IPS-18a (cell line): ENCODE measurements around the gene INTS1.
"Not testable (repeated sequence)": the region's sequence is repeated elsewhere in the genome, so short reads cannot be mapped to it uniquely, and the experiment has no call there.

Experiments used
- H3K27ac ChIP-seq: one replicate; pipeline ENCODE4 v1.5.1; 2013; ENCODE audit warnings: low read length
- H3K27me3 ChIP-seq: one replicate; pipeline ENCODE4 v1.6.1; 2013; ENCODE audit warnings: mild to moderate bottlenecking, low read length; ENCODE audit not compliant: control insufficient read depth, insufficient read depth
- H3K36me3 ChIP-seq: one replicate; pipeline ENCODE4 v1.6.1; 2013; ENCODE audit warnings: low read depth, low read length; ENCODE audit not compliant: control insufficient read depth
- H3K4me1 ChIP-seq: one replicate; pipeline ENCODE4 v1.6.1; 2013; ENCODE audit warnings: low read depth, low read length; ENCODE audit not compliant: control insufficient read depth
- H3K4me3 ChIP-seq: one replicate; pipeline ENCODE4 v1.5.1; 2013; ENCODE audit warnings: low read length
- H3K9ac ChIP-seq: one replicate; pipeline ENCODE4 v1.6.1; 2013; ENCODE audit warnings: mild to moderate bottlenecking, low read length, moderate library complexity
- H3K9me3 ChIP-seq: one replicate; pipeline ENCODE4 v1.6.1; 2013; ENCODE audit warnings: low read depth, low read length; ENCODE audit not compliant: control insufficient read depth

INTS1 gene

GRCh38 chr7:1450987-1451386, 53.2 kb downstream of the INTS1 start:
- Histone ChIP-seq H3K9ac (no peak overlapping the region), H3K4me1 (no peaks in the 10 kb centered on the region), H3K9me3 (no peaks in the 10 kb centered on the region), H3K27ac (no peak overlapping the region), H3K4me3 (no peak overlapping the region), H3K27me3 (no peaks in the 10 kb centered on the region), H3K36me3 (no peaks in the 10 kb centered on the region)

GRCh38 chr7:1450431-1450830, 53.8 kb downstream of the INTS1 start:
- Histone ChIP-seq H3K9ac (no peak overlapping the region), H3K27ac (no peak overlapping the region), H3K27me3 (no peaks in the 10 kb centered on the region), H3K36me3 (no peaks in the 10 kb centered on the region), H3K4me3 (no peak overlapping the region), H3K9me3 (no peaks in the 10 kb centered on the region), H3K4me1 (no peaks in the 10 kb centered on the region)

GRCh38 chr7:1449951-1450350, 54.2 kb downstream of the INTS1 start:
- Histone ChIP-seq H3K27me3 (no peaks in the 10 kb centered on the region), H3K4me3 (no peak overlapping the region), H3K27ac (no peak overlapping the region)

GRCh38 chr7:1449501-1449900, 54.7 kb downstream of the INTS1 start:
- Histone ChIP-seq H3K4me3 (no peak overlapping the region), H3K9me3 (no peaks in the 10 kb centered on the region), H3K27ac (no peak overlapping the region), H3K36me3 (no peaks in the 10 kb centered on the region), H3K9ac (no peak overlapping the region), H3K27me3 (no peaks in the 10 kb centered on the region), H3K4me1 (no peaks in the 10 kb centered on the region)

More at GRCh38 chr7:1449951-1450350, 54.2 kb downstream of the INTS1 start:
- no peaks in the 10 kb centered on the region for H3K36me3 ChIP-seq
- H3K4me1 ChIP-seq = no peaks in the 10 kb centered on the region
- H3K9ac ChIP-seq = no peak overlapping the region
- no peaks in the 10 kb centered on the region for H3K9me3 ChIP-seq

- no peak overlapping the region for H3K9ac ChIP-seq
- H3K27ac ChIP-seq = no peak overlapping the region
- H3K4me1 ChIP-seq = no peaks in the 10 kb centered on the region
- no peaks in the 10 kb centered on the region for H3K36me3 ChIP-seq
- H3K27me3 ChIP-seq = no peaks in the 10 kb centered on the region
- no peaks in the 10 kb centered on the region for H3K9me3 ChIP-seq
- no peak overlapping the region for H3K4me3 ChIP-seq
Observed at GRCh38 chr7:1448958-1449357, 55.2 kb downstream of the INTS1 start.

GRCh38 chr7:1447551-1448244, 56.5 kb downstream of the INTS1 start:
- Histone ChIP-seq H3K27me3 (no peaks in the 10 kb centered on the region), H3K27ac (no peak overlapping the region), H3K9me3 (no peaks in the 10 kb centered on the region), H3K9ac (no peak overlapping the region), H3K4me3 (no peak overlapping the region), H3K4me1 (no peaks in the 10 kb centered on the region), H3K36me3 (no peaks in the 10 kb centered on the region)

- H3K9ac ChIP-seq = no peak overlapping the region
- H3K4me3 ChIP-seq = no peak overlapping the region
- H3K36me3 ChIP-seq = no peaks in the 10 kb centered on the region
- H3K27ac ChIP-seq = no peak overlapping the region
- H3K4me1 ChIP-seq = no peaks in the 10 kb centered on the region
- no peaks in the 10 kb centered on the region for H3K9me3 ChIP-seq
- no peaks in the 10 kb centered on the region for H3K27me3 ChIP-seq
Observed at GRCh38 chr7:1447112-1447511, 57.1 kb downstream of the INTS1 start.

- H3K27ac ChIP-seq = no peak overlapping the region
- no peak overlapping the region for H3K4me3 ChIP-seq
- no peaks in the 10 kb centered on the region for H3K27me3 ChIP-seq
Observed at GRCh38 chr7:1446620-1447032, 57.6 kb downstream of the INTS1 start.

GRCh38 chr7:1446026-1446425, 58.2 kb downstream of the INTS1 start:
- H3K9ac ChIP-seq, H3K4me1 ChIP-seq, H3K36me3 ChIP-seq, H3K27me3 ChIP-seq, H3K27ac ChIP-seq, H3K4me3 ChIP-seq, H3K9me3 ChIP-seq: not testable (repeated sequence)

More at GRCh38 chr7:1446620-1447032, 57.6 kb downstream of the INTS1 start:
- Histone ChIP-seq H3K9me3 (no peaks in the 10 kb centered on the region), H3K36me3 (no peaks in the 10 kb centered on the region), H3K4me1 (no peaks in the 10 kb centered on the region), H3K9ac (no peak overlapping the region)

GRCh38 chr7:1445341-1445740, 58.8 kb downstream of the INTS1 start:
- no peaks in the 10 kb centered on the region for H3K27me3 ChIP-seq
- H3K9me3 ChIP-seq = no peaks in the 10 kb centered on the region
- no peak overlapping the region for H3K9ac ChIP-seq
- H3K4me1 ChIP-seq = no peaks in the 10 kb centered on the region
- H3K4me3 ChIP-seq = no peak overlapping the region
- no peak overlapping the region for H3K27ac ChIP-seq
- no peaks in the 10 kb centered on the region for H3K36me3 ChIP-seq

- H3K4me3 ChIP-seq = no peak overlapping the region
- no peaks in the 10 kb centered on the region for H3K27me3 ChIP-seq
- H3K27ac ChIP-seq = no peak overlapping the region
- no peaks in the 10 kb centered on the region for H3K4me1 ChIP-seq
- no peaks in the 10 kb centered on the region for H3K9me3 ChIP-seq
- H3K9ac ChIP-seq = no peak overlapping the region
- H3K36me3 ChIP-seq = no peaks in the 10 kb centered on the region
Observed at GRCh38 chr7:1444925-1445322, 59.3 kb downstream of the INTS1 start.

GRCh38 chr7:1444214-1444924, 59.8 kb downstream of the INTS1 start:
- H3K9ac ChIP-seq = no peak overlapping the region
- H3K9me3 ChIP-seq = no peaks in the 10 kb centered on the region
- H3K4me3 ChIP-seq = no peak overlapping the region
- no peaks in the 10 kb centered on the region for H3K27me3 ChIP-seq
- no peak overlapping the region for H3K27ac ChIP-seq
- H3K4me1 ChIP-seq = no peaks in the 10 kb centered on the region
- H3K36me3 ChIP-seq = no peaks in the 10 kb centered on the region
